H9 (cell line): Measurements from ENCODE around the gene DMKN. TPM values are rescaled to one million over a fixed set of nuclear protein-coding genes. Genes with fewer than 3 reads are reported as not detected.

Experiments
- DNase-seq: peaks from one replicate; pipeline ENCODE4 v3.0.0-alpha.2; 2017
- H2AFZ ChIP-seq: one replicate; pipeline ENCODE4 v1.6.1; 2013; ENCODE audit warnings: mild to moderate bottlenecking, low read length, control low read depth, moderate library complexity
- H2AK5ac ChIP-seq: 2 replicates; pipeline ENCODE4 v1.6.1; 2013; ENCODE audit warnings: low read length, control low read depth, mixed read lengths; ENCODE audit not compliant: insufficient read length
- H2BK120ac ChIP-seq: one replicate; pipeline ENCODE4 v1.6.1; 2013; ENCODE audit warnings: low read depth, mild to moderate bottlenecking, low read length, control low read depth, inconsistent platforms; ENCODE audit not compliant: poor library complexity, severe bottlenecking
- H2BK12ac ChIP-seq: 2 replicates; pipeline ENCODE4 v1.6.1; 2013; ENCODE audit warnings: low read length, control low read depth, mixed read lengths, low read depth; ENCODE audit not compliant: insufficient read length
- H2BK15ac ChIP-seq: 2 replicates; pipeline ENCODE4 v1.6.1; 2013; ENCODE audit warnings: low read depth, low read length, control low read depth
- H2BK20ac ChIP-seq: one replicate; pipeline ENCODE4 v1.6.1; 2013; ENCODE audit warnings: low read depth, mild to moderate bottlenecking, low read length, control low read depth, inconsistent platforms; ENCODE audit not compliant: poor library complexity, severe bottlenecking
- H2BK5ac ChIP-seq: 2 replicates; pipeline ENCODE4 v1.6.1; 2013; ENCODE audit warnings: low read length, control low read depth, mixed read lengths; ENCODE audit not compliant: insufficient read length
- H3K14ac ChIP-seq: 2 replicates; pipeline ENCODE4 v1.6.1; 2013; ENCODE audit warnings: low read length, control low read depth; ENCODE audit not compliant: insufficient read depth
- H3K18ac ChIP-seq: 2 replicates; pipeline ENCODE4 v1.6.1; 2013; ENCODE audit warnings: low read depth, mild to moderate bottlenecking, mixed read lengths, low read length, control low read depth; ENCODE audit not compliant: insufficient read length
- H3K23ac ChIP-seq: 2 replicates; pipeline ENCODE4 v1.6.1; 2013; ENCODE audit warnings: low read length, control low read depth, mixed read lengths, low read depth; ENCODE audit not compliant: insufficient read length
- H3K23me2 ChIP-seq: 2 replicates; pipeline ENCODE4 v1.6.1; 2013; ENCODE audit warnings: low read depth, mild to moderate bottlenecking, mixed read lengths, low read length, control low read depth; ENCODE audit not compliant: insufficient read length, poor library complexity, severe bottlenecking
- H3K27ac ChIP-seq: 2 replicates; pipeline ENCODE4 v1.5.1; 2013; ENCODE audit warnings: low read length, control low read depth, mixed read lengths, low read depth; ENCODE audit not compliant: insufficient read length
- H3K27me3 ChIP-seq: 2 replicates; pipeline ENCODE4 v1.6.1; 2013; ENCODE audit warnings: low read length, control low read depth, inconsistent platforms; ENCODE audit not compliant: insufficient read depth
- H3K4ac ChIP-seq: 2 replicates; pipeline ENCODE4 v1.6.1; 2013; ENCODE audit warnings: low read depth, mild to moderate bottlenecking, control low read depth, inconsistent platforms, low read length, moderate library complexity
- H3K4me1 ChIP-seq: 2 replicates; pipeline ENCODE4 v1.6.1; 2013; ENCODE audit warnings: low read length, control low read depth, inconsistent platforms; ENCODE audit not compliant: insufficient read depth
- H3K4me2 ChIP-seq: 2 replicates; pipeline ENCODE4 v1.6.1; 2013; ENCODE audit warnings: low read length, control low read depth, mixed read lengths; ENCODE audit not compliant: insufficient read length, insufficient read depth
- H3K56ac ChIP-seq: 2 replicates; pipeline ENCODE4 v1.6.1; 2013; ENCODE audit warnings: low read depth, mild to moderate bottlenecking, mixed read lengths, low read length, control low read depth; ENCODE audit not compliant: insufficient read length
- H3K79me1 ChIP-seq: 2 replicates; pipeline ENCODE4 v1.6.1; 2013; ENCODE audit warnings: low read depth, mild to moderate bottlenecking, moderate library complexity, low read length, control low read depth, inconsistent platforms; ENCODE audit not compliant: insufficient read depth, poor library complexity, severe bottlenecking
- H3K79me2 ChIP-seq: 2 replicates; pipeline ENCODE4 v1.6.1; 2013; ENCODE audit warnings: low read length, control low read depth, inconsistent platforms; ENCODE audit not compliant: insufficient read depth
- H3K9ac ChIP-seq: 2 replicates; pipeline ENCODE4 v1.6.1; 2013; ENCODE audit warnings: low read length, control low read depth, mixed read lengths; ENCODE audit not compliant: insufficient read length; ENCODE audit errors: extremely low read depth
- H3K9me3 ChIP-seq: one replicate; pipeline ENCODE4 v1.6.1; 2013; ENCODE audit warnings: low read depth, low read length, inconsistent platforms; ENCODE audit not compliant: control insufficient read depth
- H3T11ph ChIP-seq: one replicate; pipeline ENCODE4 v1.6.1; 2013; ENCODE audit warnings: mild to moderate bottlenecking, low read length, control low read depth, inconsistent platforms
- H4K20me1 ChIP-seq: one replicate; pipeline ENCODE4 v1.6.1; 2013; ENCODE audit not compliant: control insufficient read depth, insufficient read length, insufficient read depth
- H4K5ac ChIP-seq: 2 replicates; pipeline ENCODE4 v1.6.1; 2013; ENCODE audit warnings: low read depth, mild to moderate bottlenecking, mixed read lengths, low read length, control low read depth; ENCODE audit not compliant: insufficient read length
- H4K8ac ChIP-seq: replicated peaks from 2 replicates; pipeline ENCODE4 v1.6.1; 2013; ENCODE audit warnings: low read length, control low read depth, mixed read lengths, low read depth; ENCODE audit not compliant: insufficient read length
- H4K91ac ChIP-seq: 2 replicates; pipeline ENCODE4 v1.6.1; 2013; ENCODE audit warnings: low read depth, mild to moderate bottlenecking, moderate library complexity, mixed read lengths, low read length, control low read depth; ENCODE audit not compliant: insufficient read length
- H3K27ac Mint-ChIP-seq, 3 experiments: 2 replicates in 2 of 3; 3 replicates in 1 of 3; pipeline ENCODE4 v1.8.0; 2020 to 2021; ENCODE audit warnings: mixed read lengths in 3 of 3, mild to moderate bottlenecking in 1 of 3, moderate library complexity in 1 of 3
- H3K27me3 Mint-ChIP-seq: 2 replicates; pipeline ENCODE4 v1.8.0; 2021; ENCODE audit warnings: low read depth, mild to moderate bottlenecking, moderate library complexity, mixed read lengths
- H3K36me3 Mint-ChIP-seq, 3 experiments: 2 replicates in 2 of 3; 3 replicates in 1 of 3; pipeline ENCODE4 v1.8.0; 2020 to 2021; ENCODE audit warnings: low read depth in 3 of 3, mixed read lengths in 3 of 3; ENCODE audit not compliant: insufficient read depth in 1 of 3
- H3K4me1 Mint-ChIP-seq, 2 experiments: 2 replicates each; pipeline ENCODE4 v1.8.0; 2020; ENCODE audit warnings: mixed read lengths in 2 of 2
- H3K4me3 Mint-ChIP-seq, 2 experiments: 2 replicates in 1 of 2; 3 replicates in 1 of 2; pipeline ENCODE4 v1.8.0; 2020 to 2021; ENCODE audit warnings: mild to moderate bottlenecking in 2 of 2, mixed read lengths in 2 of 2, moderate library complexity in 1 of 2
- H3K9me3 Mint-ChIP-seq, 2 experiments: 2 replicates in 1 of 2; 3 replicates in 1 of 2; pipeline ENCODE4 v1.8.0; 2020; ENCODE audit warnings: mild to moderate bottlenecking in 2 of 2, mixed read lengths in 2 of 2, moderate library complexity in 1 of 2
- WGBS: extraction: QIAGEN DNeasy Blood & Tissue Kit; methylation state at CpG from one replicate; pipeline ENCODE4 v1.1.7; 2013; ENCODE audit warnings: missing lambda C conversion rate, low lambda C conversion rate, mixed read lengths; ENCODE audit not compliant: insufficient read length; ENCODE audit errors: extremely low coverage; 5-methylcytosine and 5-hydroxymethylcytosine counted together
- total RNA-seq: library from RNA; stranded (reverse); gene quantifications from 2 replicates; pipeline ENCODE4 v1.2.1, GENCODE V29; 2021
- TF ChIP-seq, protein P1 (sequence below): fragments of 200-600 bp; sonication (generic); conservative IDR thresholded peaks from 3 replicates; pipeline ENCODE4 v1.8.0; 2021; ENCODE audit warnings: antibody characterized with exemption, mild to moderate bottlenecking

DMKN gene
- total RNA-seq, 1 experiment from 2014 or later: 278 TPM

DNA sequence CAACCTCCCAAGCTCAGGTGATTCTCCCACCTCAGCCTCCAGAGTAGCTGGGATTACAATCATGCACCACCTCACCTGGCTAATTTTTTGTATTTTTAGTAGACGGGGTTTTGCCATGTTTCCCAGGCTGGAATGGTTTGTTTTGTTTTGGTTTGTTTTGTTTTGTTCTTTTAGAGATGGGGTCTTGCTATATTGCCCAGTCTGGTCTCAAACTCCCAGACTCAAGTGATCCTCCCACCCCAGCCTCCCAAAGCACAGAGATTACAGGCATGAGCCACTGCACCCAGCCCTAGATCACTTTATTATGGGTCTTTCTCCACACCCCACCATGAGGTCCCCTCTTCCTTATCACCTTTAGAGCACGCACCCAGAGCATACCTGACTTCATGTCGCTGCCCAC is 15.2 kb downstream of the DMKN start:
- no peak overlapping the region for H3K56ac ChIP-seq
- Mint-ChIP-seq H3K36me3 (peaks cover 38 to 69% (median 64%) of the 10 kb centered on the region in 3 experiments; a peak in 6 of 7 replicates), H3K9me3 (no peaks in the 10 kb centered on the region), H3K27me3 (peaks cover 5% of the 10 kb centered on the region; the same call in 1 of the 2 replicates), H3K27ac (no peak overlapping the region; a peak in 1 of 7 replicates), H3K4me1 (peaks cover 16 to 22% of the 10 kb centered on the region in 2 experiments), H3K4me3 (no peak overlapping the region; a peak in 1 of 5 replicates)
- no peak overlapping the region for H2AFZ ChIP-seq
- no peak overlapping the region for H4K5ac ChIP-seq
- no peak overlapping the region for H4K8ac ChIP-seq
- no peaks in the 10 kb centered on the region for H3K23me2 ChIP-seq
- no peak overlapping the region for H2BK12ac ChIP-seq
- no peak overlapping the region for H3K9ac ChIP-seq
- H3K27ac ChIP-seq: no peak overlapping the region
- H3K4ac ChIP-seq: no peak overlapping the region
- H2BK120ac ChIP-seq: no peak overlapping the region
- H4K91ac ChIP-seq: no peak overlapping the region
- no peaks in the 10 kb centered on the region for H3K9me3 ChIP-seq
- H2BK15ac ChIP-seq: no peak overlapping the region
- H3K79me2 ChIP-seq: no peaks in the 10 kb centered on the region
- no peak overlapping the region for H3T11ph ChIP-seq
- no peak for DNase-seq
- H4K20me1 ChIP-seq: no peaks in the 10 kb centered on the region
- H3K23ac ChIP-seq: no peak overlapping the region
- H2AK5ac ChIP-seq: no peak overlapping the region
- H3K18ac ChIP-seq: no peak overlapping the region
- no peaks in the 10 kb centered on the region for H3K79me1 ChIP-seq
- H3K14ac ChIP-seq: no peak overlapping the region
- no peaks in the 10 kb centered on the region for H3K4me1 ChIP-seq
- no peaks in the 10 kb centered on the region for H3K27me3 ChIP-seq
- TF ChIP-seq, protein P1, sequence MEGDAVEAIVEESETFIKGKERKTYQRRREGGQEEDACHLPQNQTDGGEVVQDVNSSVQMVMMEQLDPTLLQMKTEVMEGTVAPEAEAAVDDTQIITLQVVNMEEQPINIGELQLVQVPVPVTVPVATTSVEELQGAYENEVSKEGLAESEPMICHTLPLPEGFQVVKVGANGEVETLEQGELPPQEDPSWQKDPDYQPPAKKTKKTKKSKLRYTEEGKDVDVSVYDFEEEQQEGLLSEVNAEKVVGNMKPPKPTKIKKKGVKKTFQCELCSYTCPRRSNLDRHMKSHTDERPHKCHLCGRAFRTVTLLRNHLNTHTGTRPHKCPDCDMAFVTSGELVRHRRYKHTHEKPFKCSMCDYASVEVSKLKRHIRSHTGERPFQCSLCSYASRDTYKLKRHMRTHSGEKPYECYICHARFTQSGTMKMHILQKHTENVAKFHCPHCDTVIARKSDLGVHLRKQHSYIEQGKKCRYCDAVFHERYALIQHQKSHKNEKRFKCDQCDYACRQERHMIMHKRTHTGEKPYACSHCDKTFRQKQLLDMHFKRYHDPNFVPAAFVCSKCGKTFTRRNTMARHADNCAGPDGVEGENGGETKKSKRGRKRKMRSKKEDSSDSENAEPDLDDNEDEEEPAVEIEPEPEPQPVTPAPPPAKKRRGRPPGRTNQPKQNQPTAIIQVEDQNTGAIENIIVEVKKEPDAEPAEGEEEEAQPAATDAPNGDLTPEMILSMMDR: no peak
- no peak overlapping the region for H2BK5ac ChIP-seq
- H2BK20ac ChIP-seq: no peak overlapping the region
- WGBS: no CpG with 5 or more reads among the region's 3 CpGs
- no peak overlapping the region for H3K4me2 ChIP-seq
